ENCODE measurements around the gene HIVEP3. TPM values are rescaled to one million over a fixed set of nuclear protein-coding genes. Genes with fewer than 3 reads are reported as not detected.

HIVEP3 gene
- total RNA-seq, 4 donors from 2014 or later, result 1.4 to 3.0 (median 2.3) TPM

- Histone ChIP-seq H3K9me3 (no peaks in the 10 kb centered on the region), H3K4me1 (no peaks in the 10 kb centered on the region), H3K27me3 (no peaks in the 10 kb centered on the region), H3K27ac (replicated peaks in 1 of 4) (no peak overlapping the region), H3K4me3 (no peak overlapping the region), H3K36me3 (no peaks in the 10 kb centered on the region)
- 90% methylated on average over 5 of the region's 10 CpGs for WGBS
- TF ChIP-seq CTCF (IDR thresholded peaks at IDR 0.05), result no peak
- TF ChIP-seq EP300 (IDR thresholded peaks at IDR 0.05), result no peak
- no peak for TF ChIP-seq POLR2A (IDR thresholded peaks at IDR 0.05; ENCODE audit: low read depth)
- no peak for TF ChIP-seq POLR2AphosphoS5 (IDR thresholded peaks at IDR 0.05)
- no peak for DNase-seq (ENCODE audit: extremely low spot score)
- intact Hi-C loops (cut with DNase I), result no loop called here
Observed at GRCh38 chr1:41582004-41582325, 336.8 kb downstream of the HIVEP3 start.

GRCh38 chr1:41581216-41582003 is 337.3 kb downstream of the HIVEP3 start:
- Histone ChIP-seq H3K27me3 (no peaks in the 10 kb centered on the region), H3K4me3 (no peak overlapping the region), H3K9me3 (no peaks in the 10 kb centered on the region), H3K27ac (replicated peaks in 1 of 4) (no peak overlapping the region), H3K36me3 (no peaks in the 10 kb centered on the region), H3K4me1 (no peaks in the 10 kb centered on the region)
- TF ChIP-seq EP300 (IDR thresholded peaks at IDR 0.05) (no peak), POLR2A (IDR thresholded peaks at IDR 0.05; ENCODE audit: low read depth) (no peak), POLR2AphosphoS5 (IDR thresholded peaks at IDR 0.05) (no peak), CTCF (IDR thresholded peaks at IDR 0.05) (no peak)
- DNase-seq (ENCODE audit: extremely low spot score), result no peak
- intact Hi-C loops (cut with DNase I), result no loop called here
- WGBS, result 94% methylated on average over 12 of the region's 19 CpGs

GRCh38 chr1:41580520-41581172 is 338.1 kb downstream of the HIVEP3 start:
- Histone ChIP-seq H3K4me1 (no peaks in the 10 kb centered on the region), H3K4me3 (no peak overlapping the region), H3K9me3 (no peaks in the 10 kb centered on the region), H3K36me3 (no peaks in the 10 kb centered on the region), H3K27me3 (no peaks in the 10 kb centered on the region), H3K27ac (replicated peaks in 1 of 4) (no peak overlapping the region)
- 90% methylated on average over 6 of the region's 7 CpGs for WGBS
- DNase-seq (ENCODE audit: extremely low spot score), result no peak
- TF ChIP-seq POLR2A (IDR thresholded peaks at IDR 0.05; ENCODE audit: low read depth), result no peak
- no peak for TF ChIP-seq POLR2AphosphoS5 (IDR thresholded peaks at IDR 0.05)
- TF ChIP-seq EP300 (IDR thresholded peaks at IDR 0.05), result no peak
- TF ChIP-seq CTCF (IDR thresholded peaks at IDR 0.05), result no peak
- intact Hi-C loops (cut with DNase I), result no loop called here

- no peak for DNase-seq (ENCODE audit: extremely low spot score)
- H3K36me3 ChIP-seq, result no peaks in the 10 kb centered on the region
- TF ChIP-seq POLR2AphosphoS5 (IDR thresholded peaks at IDR 0.05), result no peak
- no peak for TF ChIP-seq EP300 (IDR thresholded peaks at IDR 0.05)
- TF ChIP-seq POLR2A (IDR thresholded peaks at IDR 0.05; ENCODE audit: low read depth), result no peak
- TF ChIP-seq CTCF (IDR thresholded peaks at IDR 0.05), result no peak
- intact Hi-C loops (cut with DNase I), result no loop called here
- H3K27me3 ChIP-seq, result no peaks in the 10 kb centered on the region
- H3K27ac ChIP-seq (replicated peaks in 1 of 4), result no peak overlapping the region
- H3K9me3 ChIP-seq, result no peaks in the 10 kb centered on the region
- no peak overlapping the region for H3K4me3 ChIP-seq
- no peaks in the 10 kb centered on the region for H3K4me1 ChIP-seq
- 91% methylated on average over 6 of the region's 6 CpGs for WGBS
Observed at GRCh38 chr1:41580021-41580420, 338.7 kb downstream of the HIVEP3 start.
